ENCODE results near the gene TEX22. TPM values are rescaled to one million over a fixed set of nuclear protein-coding genes. Genes with fewer than 3 reads are reported as not detected.

TEX22 gene, protein sequence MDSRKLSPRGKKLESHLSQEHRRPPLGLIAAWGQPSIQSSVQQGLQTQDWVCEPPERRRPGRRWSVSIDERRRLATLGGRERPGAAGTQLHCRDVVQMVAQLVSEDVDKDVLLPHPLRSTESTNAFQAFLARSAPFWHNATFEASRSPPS
- 0.32 TPM for polyA plus RNA-seq (2012; ENCODE audit: low read depth, missing spikeins)

GRCh38 chr14:105398044-105398725, at the start of gene TEX22:
Gene TEX22 (plus strand): TSS chr14:105398538. CDS start chr14:105399341, 803 bp downstream.
- DNase-seq (ENCODE audit: insufficient read length, low spot score) (peak; percentile 97), FAIRE-seq (peak; percentile 99)
- TF ChIP-seq PAX5 (IDR thresholded peaks at IDR 0.05; ENCODE audit: insufficient read depth, low read length, severe bottlenecking) (no peak), POLR2AphosphoS5 (IDR thresholded peaks at IDR 0.05; ENCODE audit: low read depth, low read length) (peak; percentile 72; the same call in 1 of the 2 replicates), TAF1 (IDR thresholded peaks at IDR 0.05; ENCODE audit: low read depth, low read length) (no peak), POU2F2 (IDR thresholded peaks at IDR 0.05; ENCODE audit: low read depth, low read length) (peak; percentile 52; the same call in 1 of the 2 replicates), SPI1 (IDR thresholded peaks at IDR 0.05; ENCODE audit: low read depth, low read length) (0 out of 2 replicates have a peak, but pooled peaks have one; percentile 28), POLR2A (IDR thresholded peaks at IDR 0.05; ENCODE audit: low read depth, low read length) (peak; percentile 74)

GRCh38 chr14:105348945-105349699, 49.2 kb upstream of the TEX22 start:
- TF ChIP-seq POU2F2 (IDR thresholded peaks at IDR 0.05; ENCODE audit: low read depth, low read length) (no peak), SPI1 (IDR thresholded peaks at IDR 0.05; ENCODE audit: low read depth, low read length) (no peak), PAX5 (IDR thresholded peaks at IDR 0.05; ENCODE audit: insufficient read depth, low read length, severe bottlenecking) (no peak), POLR2AphosphoS5 (IDR thresholded peaks at IDR 0.05; ENCODE audit: low read depth, low read length) (no peak), TAF1 (IDR thresholded peaks at IDR 0.05; ENCODE audit: low read depth, low read length) (no peak), POLR2A (IDR thresholded peaks at IDR 0.05; ENCODE audit: low read depth, low read length) (no peak)
- FAIRE-seq (no peak), DNase-seq (ENCODE audit: insufficient read length, low spot score) (no peak)

GRCh38 chr14:105349992-105350391, 48.3 kb upstream of the TEX22 start:
- FAIRE-seq (no peak), DNase-seq (ENCODE audit: insufficient read length, low spot score) (no peak)
- TF ChIP-seq TAF1 (IDR thresholded peaks at IDR 0.05; ENCODE audit: low read depth, low read length) (no peak), POU2F2 (IDR thresholded peaks at IDR 0.05; ENCODE audit: low read depth, low read length) (no peak), SPI1 (IDR thresholded peaks at IDR 0.05; ENCODE audit: low read depth, low read length) (no peak), POLR2AphosphoS5 (IDR thresholded peaks at IDR 0.05; ENCODE audit: low read depth, low read length) (no peak), POLR2A (IDR thresholded peaks at IDR 0.05; ENCODE audit: low read depth, low read length) (no peak)

GRCh38 chr14:105350450-105351244, 47.7 kb upstream of the TEX22 start:
- DNase-seq (ENCODE audit: insufficient read length, low spot score), result no peak
- FAIRE-seq, result no peak
- TF ChIP-seq POLR2AphosphoS5 (IDR thresholded peaks at IDR 0.05; ENCODE audit: low read depth, low read length) (no peak), POLR2A (IDR thresholded peaks at IDR 0.05; ENCODE audit: low read depth, low read length) (no peak), PAX5 (IDR thresholded peaks at IDR 0.05; ENCODE audit: insufficient read depth, low read length, severe bottlenecking) (no peak), TAF1 (IDR thresholded peaks at IDR 0.05; ENCODE audit: low read depth, low read length) (no peak), POU2F2 (IDR thresholded peaks at IDR 0.05; ENCODE audit: low read depth, low read length) (no peak), SPI1 (IDR thresholded peaks at IDR 0.05; ENCODE audit: low read depth, low read length) (no peak)

- DNase-seq (ENCODE audit: insufficient read length, low spot score) (no peak), FAIRE-seq (no peak)
- TF ChIP-seq POLR2A (IDR thresholded peaks at IDR 0.05; ENCODE audit: low read depth, low read length), result no peak
- no peak for TF ChIP-seq PAX5 (IDR thresholded peaks at IDR 0.05; ENCODE audit: insufficient read depth, low read length, severe bottlenecking)
- no peak for TF ChIP-seq TAF1 (IDR thresholded peaks at IDR 0.05; ENCODE audit: low read depth, low read length)
Measured at GRCh38 chr14:105351410-105351809, 46.9 kb upstream of the TEX22 start.

DNA sequence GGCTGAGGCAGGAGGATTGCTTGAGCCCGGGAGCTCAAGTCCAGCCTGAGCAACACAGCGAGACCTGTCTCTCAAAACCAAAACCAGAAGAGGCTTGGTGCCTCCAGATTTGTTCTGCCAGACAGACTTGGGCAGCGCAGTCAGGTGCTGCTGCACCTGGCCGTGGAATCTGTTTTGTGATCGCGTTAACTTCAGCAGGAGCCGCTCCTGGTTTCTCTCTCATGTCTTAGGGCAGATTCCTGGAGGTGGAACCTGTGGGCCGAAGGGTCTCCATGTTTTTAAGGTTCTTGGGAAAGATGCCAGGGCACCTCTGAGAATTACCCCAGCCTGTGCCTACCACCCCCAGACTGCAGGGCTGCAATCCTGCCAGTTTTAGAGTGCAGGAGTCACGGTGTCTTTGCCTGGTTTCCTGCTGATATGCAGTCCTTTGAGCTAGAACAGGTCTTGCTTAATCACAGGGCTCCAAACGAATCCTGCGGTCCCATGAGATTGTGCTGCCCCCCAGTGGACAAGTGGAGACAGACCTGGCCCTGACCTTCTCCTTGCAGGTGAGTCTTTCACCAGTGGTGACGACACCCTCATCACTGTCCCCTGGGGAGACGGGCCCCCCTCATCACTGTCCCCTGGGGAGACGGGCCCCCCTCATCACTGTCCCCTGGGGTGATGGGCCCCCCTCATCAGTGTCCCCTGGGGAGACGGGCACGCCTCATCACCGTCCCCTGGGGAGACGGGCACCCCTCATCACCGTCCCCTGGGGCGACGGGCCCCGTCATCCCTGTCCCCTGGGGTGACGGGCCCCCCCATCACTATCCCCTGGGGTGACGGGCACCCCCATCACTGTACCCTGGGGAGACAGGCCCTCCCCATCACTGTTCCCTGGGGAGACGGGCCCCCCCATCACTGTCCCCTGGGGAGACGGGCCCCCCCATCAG, 46.2 kb upstream of the TEX22 start:
- TF ChIP-seq POU2F2 (IDR thresholded peaks at IDR 0.05; ENCODE audit: low read depth, low read length) (no peak), TAF1 (IDR thresholded peaks at IDR 0.05; ENCODE audit: low read depth, low read length) (no peak), POLR2AphosphoS5 (IDR thresholded peaks at IDR 0.05; ENCODE audit: low read depth, low read length) (no peak), POLR2A (IDR thresholded peaks at IDR 0.05; ENCODE audit: low read depth, low read length) (no peak), PAX5 (IDR thresholded peaks at IDR 0.05; ENCODE audit: insufficient read depth, low read length, severe bottlenecking) (no peak), SPI1 (IDR thresholded peaks at IDR 0.05; ENCODE audit: low read depth, low read length) (no peak)
- DNase-seq (ENCODE audit: insufficient read length, low spot score) (peak; percentile 93), FAIRE-seq (peak; percentile 98)

- DNase-seq (ENCODE audit: insufficient read length, low spot score), result no peak
- TF ChIP-seq POLR2A (IDR thresholded peaks at IDR 0.05; ENCODE audit: low read depth, low read length) (no peak), POLR2AphosphoS5 (IDR thresholded peaks at IDR 0.05; ENCODE audit: low read depth, low read length) (no peak), TAF1 (IDR thresholded peaks at IDR 0.05; ENCODE audit: low read depth, low read length) (no peak), PAX5 (IDR thresholded peaks at IDR 0.05; ENCODE audit: insufficient read depth, low read length, severe bottlenecking) (no peak), SPI1 (IDR thresholded peaks at IDR 0.05; ENCODE audit: low read depth, low read length) (no peak), POU2F2 (IDR thresholded peaks at IDR 0.05; ENCODE audit: low read depth, low read length) (no peak)
- no peak for FAIRE-seq
Measured at GRCh38 chr14:105353136-105353535, 45.2 kb upstream of the TEX22 start.

DNA sequence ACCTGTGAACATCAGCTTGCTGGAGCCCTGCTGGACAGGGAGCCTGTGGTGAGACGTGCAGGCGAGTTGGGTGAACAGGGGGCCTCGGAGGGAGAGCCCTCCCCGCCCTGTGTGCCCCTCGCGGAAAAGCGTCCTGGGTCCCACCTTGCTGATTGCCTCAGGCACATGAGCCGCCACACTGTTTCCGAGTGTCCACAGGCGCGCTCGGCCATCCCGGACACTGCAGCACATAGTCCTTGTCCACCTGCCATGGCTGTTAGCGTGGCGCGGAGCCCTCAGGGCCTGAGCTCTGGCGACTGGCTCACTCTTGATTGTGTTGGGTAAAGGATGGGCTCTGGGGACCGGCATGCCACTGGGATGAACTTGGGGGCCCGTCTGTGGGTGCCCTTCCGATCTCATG, 43.8 kb upstream of the TEX22 start:
- TF ChIP-seq POLR2AphosphoS5 (IDR thresholded peaks at IDR 0.05; ENCODE audit: low read depth, low read length) (no peak), POLR2A (IDR thresholded peaks at IDR 0.05; ENCODE audit: low read depth, low read length) (no peak), SPI1 (IDR thresholded peaks at IDR 0.05; ENCODE audit: low read depth, low read length) (no peak), POU2F2 (IDR thresholded peaks at IDR 0.05; ENCODE audit: low read depth, low read length) (no peak), TAF1 (IDR thresholded peaks at IDR 0.05; ENCODE audit: low read depth, low read length) (no peak)
- DNase-seq (ENCODE audit: insufficient read length, low spot score), result no peak
- no peak for FAIRE-seq

Measured in GM12891 (cell line).